Measurements from ENCODE around the gene PTPRN2. TPM values are rescaled to one million over a fixed set of nuclear protein-coding genes. Genes with fewer than 3 reads are reported as not detected.

PTPRN2 gene
- total RNA-seq, 2 experiments from 2014 or later: 0.70 TPM; not detected in 1

GRCh38 chr7:158303121-158303520 lies 284.5 kb downstream of the PTPRN2 start:
- no peak for TF ChIP-seq EZH2phosphoT487 (IDR thresholded peaks at IDR 0.05; ENCODE audit: borderline replicate concordance, low read depth, low read length)
- no peak for TF ChIP-seq CTCF (conservative IDR thresholded peaks at IDR 0.05; ENCODE audit: low read length)
- ChIA-PET CTCF (ENCODE audit: unreplicated experiment) (no interaction called here), POLR2A (interaction anchor here (0.7 to 1.0 kb wide), 2 partner anchors 8 to 348 kb away, joined by 5 read pairs; no protein-coding TSS in a partner anchor)
- intact Hi-C loops (cut with micrococcal nuclease; ENCODE audit: unreplicated experiment): no loop called here
- Histone ChIP-seq H3K27ac (ENCODE audit: low read depth, low read length, poor library complexity, severe bottlenecking) (no peak overlapping the region), H3K4me3 (ENCODE audit: low read depth, low read length, poor library complexity, severe bottlenecking) (no peak overlapping the region), H3K9me3 (ENCODE audit: low read length) (0 out of 2 replicates have a peak, but pooled peaks cover 6% of the 10 kb centered on the region), H3K4me1 (ENCODE audit: insufficient read depth, low read length, poor library complexity, severe bottlenecking) (no peaks in the 10 kb centered on the region), H4K20me1 (ENCODE audit: insufficient read depth, low read length) (no peaks in the 10 kb centered on the region), H2AFZ (ENCODE audit: low read length) (no peak overlapping the region), H3K36me3 (ENCODE audit: insufficient read depth, low read length) (no peaks in the 10 kb centered on the region), H3K4me2 (ENCODE audit: low read length) (no peak overlapping the region), H3K9me2 (ENCODE audit: insufficient read depth, low read length) (no peaks in the 10 kb centered on the region), H3K79me2 (ENCODE audit: insufficient read depth, low read depth, low read length) (no peaks in the 10 kb centered on the region)
- no TSS peak for BruUV-seq (replicated peaks)
- DNase-seq (ENCODE audit: low spot score): no peak

- Histone ChIP-seq H3K36me3 (ENCODE audit: insufficient read depth, low read length) (no peaks in the 10 kb centered on the region), H4K20me1 (ENCODE audit: insufficient read depth, low read length) (no peaks in the 10 kb centered on the region), H3K27ac (ENCODE audit: low read depth, low read length, poor library complexity, severe bottlenecking) (no peak overlapping the region), H3K9me2 (ENCODE audit: insufficient read depth, low read length) (no peaks in the 10 kb centered on the region), H3K79me2 (ENCODE audit: insufficient read depth, low read depth, low read length) (no peaks in the 10 kb centered on the region), H3K4me2 (ENCODE audit: low read length) (no peak overlapping the region), H3K9me3 (ENCODE audit: low read length) (0 out of 2 replicates have a peak, but pooled peaks cover 2% of the 10 kb centered on the region), H2AFZ (ENCODE audit: low read length) (no peak overlapping the region), H3K4me3 (ENCODE audit: low read depth, low read length, poor library complexity, severe bottlenecking) (no peak overlapping the region), H3K4me1 (ENCODE audit: insufficient read depth, low read length, poor library complexity, severe bottlenecking) (no peaks in the 10 kb centered on the region)
- POLR2A ChIA-PET: interaction anchor here (0.7 to 1.0 kb wide), 2 partner anchors 8 to 347 kb away, joined by 5 read pairs; no protein-coding TSS in a partner anchor
- intact Hi-C loops (cut with micrococcal nuclease; ENCODE audit: unreplicated experiment): no loop called here
- BruUV-seq (replicated peaks): no TSS peak
- CTCF ChIA-PET (ENCODE audit: unreplicated experiment): no interaction called here
- TF ChIP-seq EZH2phosphoT487 (IDR thresholded peaks at IDR 0.05; ENCODE audit: borderline replicate concordance, low read depth, low read length): no peak
- no peak for TF ChIP-seq CTCF (conservative IDR thresholded peaks at IDR 0.05; ENCODE audit: low read length)
- DNase-seq (ENCODE audit: low spot score): no peak
Measured at GRCh38 chr7:158302274-158303070, 285.2 kb downstream of the PTPRN2 start.

- Histone ChIP-seq H3K79me2 (ENCODE audit: insufficient read depth, low read depth, low read length) (no peaks in the 10 kb centered on the region), H3K4me2 (ENCODE audit: low read length) (no peak overlapping the region), H3K4me1 (ENCODE audit: insufficient read depth, low read length, poor library complexity, severe bottlenecking) (no peaks in the 10 kb centered on the region), H2AFZ (ENCODE audit: low read length) (no peak overlapping the region), H3K9me3 (ENCODE audit: low read length) (no peaks in the 10 kb centered on the region), H3K9me2 (ENCODE audit: insufficient read depth, low read length) (no peaks in the 10 kb centered on the region), H4K20me1 (ENCODE audit: insufficient read depth, low read length) (no peaks in the 10 kb centered on the region), H3K36me3 (ENCODE audit: insufficient read depth, low read length) (no peaks in the 10 kb centered on the region), H3K27ac (ENCODE audit: low read depth, low read length, poor library complexity, severe bottlenecking) (no peak overlapping the region), H3K4me3 (ENCODE audit: low read depth, low read length, poor library complexity, severe bottlenecking) (no peak overlapping the region)
- CTCF ChIA-PET (ENCODE audit: unreplicated experiment): no interaction called here
- no TSS peak for BruUV-seq (replicated peaks)
- DNase-seq (ENCODE audit: low spot score): no peak
- intact Hi-C loops (cut with micrococcal nuclease; ENCODE audit: unreplicated experiment): no loop called here
- POLR2A ChIA-PET: no interaction called here
- TF ChIP-seq EZH2phosphoT487 (IDR thresholded peaks at IDR 0.05; ENCODE audit: borderline replicate concordance, low read depth, low read length) (no peak), CTCF (conservative IDR thresholded peaks at IDR 0.05; ENCODE audit: low read length) (no peak)
Measured at GRCh38 chr7:158301207-158301606, 286.4 kb downstream of the PTPRN2 start.

All from OCI-LY7 (cell line).